ENCODE measurements around the gene BLTP2. TPM values are rescaled to one million over a fixed set of nuclear protein-coding genes. Genes with fewer than 3 reads are reported as not detected.

The BLTP2 gene
- total and polyA plus RNA-seq, 2 of the 13 experiments (the other 11 are each of a cell fraction or from before 2014, with no cell fraction given): 66.7 to 80.9 TPM

GRCh38 chr17:28645576-28645939, 600 bp upstream of the BLTP2 start (continued):
- no peak for TF ChIP-seq ZNF773 (CRISPR knock-in tag; IDR thresholded peaks at IDR 0.05; ENCODE audit: borderline replicate concordance)
- TF ChIP-seq RXRA (CRISPR knock-in tag; IDR thresholded peaks at IDR 0.05): no peak; the same call in 1 of the 2 replicates
- TF ChIP-seq ZNF234 (CRISPR knock-in tag; conservative IDR thresholded peaks at IDR 0.05): 0 out of 2 replicates have a peak, but pooled peaks have one; percentile 12
- no peak for TF ChIP-seq HMG20A (CRISPR knock-in tag; IDR thresholded peaks at IDR 0.05; ENCODE audit: borderline replicate concordance)
- TF ChIP-seq ZNF550 (CRISPR knock-in tag; IDR thresholded peaks at IDR 0.05; ENCODE audit: borderline replicate concordance): no peak
- no peak for TF ChIP-seq NR2F1 (CRISPR knock-in tag; IDR thresholded peaks at IDR 0.05)
- no peak for TF ChIP-seq ZNF101 (CRISPR knock-in tag; IDR thresholded peaks at IDR 0.05; ENCODE audit: borderline replicate concordance, low read depth)
- no peak for TF ChIP-seq SAFB2 (CRISPR knock-in tag; IDR thresholded peaks at IDR 0.05; ENCODE audit: borderline replicate concordance, low read depth)
- no peak for TF ChIP-seq ZNF180 (CRISPR knock-in tag; IDR thresholded peaks at IDR 0.05; ENCODE audit: borderline replicate concordance, low read depth)
- no peak for TF ChIP-seq FOXP4 (CRISPR knock-in tag; IDR thresholded peaks at IDR 0.05)
- TF ChIP-seq ARNTL (CRISPR knock-in tag; IDR thresholded peaks at IDR 0.05): no peak
- no peak for TF ChIP-seq BCL6 (CRISPR knock-in tag; IDR thresholded peaks at IDR 0.05)
- TF ChIP-seq ZC3H13 (CRISPR knock-in tag; IDR thresholded peaks at IDR 0.05): 0 out of 2 replicates have a peak, but pooled peaks have one; percentile 10
- TF ChIP-seq TOPORS (CRISPR knock-in tag; IDR thresholded peaks at IDR 0.05): no peak
- TF ChIP-seq ZNF136 (CRISPR knock-in tag; IDR thresholded peaks at IDR 0.05; ENCODE audit: low read depth): 0 out of 2 replicates have a peak, but pooled peaks have one; percentile 3
- peak; percentile 8; the same call in 1 of the 2 replicates for TF ChIP-seq MEF2D (CRISPR knock-in tag; IDR thresholded peaks at IDR 0.05)
- TF ChIP-seq PHF5A (CRISPR knock-in tag; IDR thresholded peaks at IDR 0.05; ENCODE audit: low read depth, unreplicated experiment): peak; percentile 15
- TF ChIP-seq ZFP36L1 (CRISPR knock-in tag; IDR thresholded peaks at IDR 0.05): peak; percentile 7; the same call in 1 of the 2 replicates
- peak; percentile 41; the same call in 1 of the 2 replicates for TF ChIP-seq ZNF430 (CRISPR knock-in tag; IDR thresholded peaks at IDR 0.05)
- no peak for TF ChIP-seq ZNF710 (CRISPR knock-in tag; IDR thresholded peaks at IDR 0.05; ENCODE audit: borderline replicate concordance)
- no peak for TF ChIP-seq ATF1 (CRISPR knock-in tag; IDR thresholded peaks at IDR 0.05)
